ENCODE results near the gene LRRC55. TPM values are rescaled to one million over a fixed set of nuclear protein-coding genes. Genes with fewer than 3 reads are reported as not detected.

LRRC55 gene
- total RNA-seq, 1 experiment from 2014 or later = not detected

DNA sequence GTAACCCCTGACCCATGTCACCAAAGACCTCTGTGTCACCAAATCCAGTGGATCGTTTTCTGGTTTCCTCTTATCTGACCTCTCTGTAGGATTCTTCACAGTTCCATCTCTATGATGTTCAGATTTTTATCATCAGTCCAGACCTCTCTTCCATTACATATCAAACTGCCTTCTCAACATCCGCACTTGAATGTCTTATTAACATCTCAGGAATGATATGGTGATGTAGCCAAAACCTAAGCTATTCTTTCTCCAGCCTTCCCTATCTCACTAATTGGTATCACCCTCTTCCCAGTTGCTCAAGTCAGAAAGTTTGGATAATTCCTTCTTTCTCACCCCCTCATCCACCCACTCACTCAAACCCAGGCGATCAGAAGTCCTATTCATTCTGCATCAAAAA, 41.8 kb downstream of the LRRC55 start:
- Mint-ChIP-seq H3K9me3 (ENCODE audit: low read depth, unreplicated experiment) (no peaks in the 10 kb centered on the region), H3K4me1 (ENCODE audit: low read depth, unreplicated experiment) (no peaks in the 10 kb centered on the region), H3K27me3 (ENCODE audit: unreplicated experiment) (no peaks in the 10 kb centered on the region), H3K4me3 (ENCODE audit: low read depth, unreplicated experiment) (no peak overlapping the region), H3K36me3 (ENCODE audit: insufficient read depth, unreplicated experiment) (no peaks in the 10 kb centered on the region), H3K27ac (ENCODE audit: unreplicated experiment) (no peak overlapping the region)
- CTCF ChIA-PET = no interaction called here
- intact Hi-C loops (cut with micrococcal nuclease; ENCODE audit: unreplicated experiment) = no loop called here
- TF ChIP-seq CTCF (IDR thresholded peaks at IDR 0.05; ENCODE audit: unreplicated experiment) = no peak
- DNase-seq = no peak
- BruUV-seq (replicated peaks) = no TSS peak

DNA sequence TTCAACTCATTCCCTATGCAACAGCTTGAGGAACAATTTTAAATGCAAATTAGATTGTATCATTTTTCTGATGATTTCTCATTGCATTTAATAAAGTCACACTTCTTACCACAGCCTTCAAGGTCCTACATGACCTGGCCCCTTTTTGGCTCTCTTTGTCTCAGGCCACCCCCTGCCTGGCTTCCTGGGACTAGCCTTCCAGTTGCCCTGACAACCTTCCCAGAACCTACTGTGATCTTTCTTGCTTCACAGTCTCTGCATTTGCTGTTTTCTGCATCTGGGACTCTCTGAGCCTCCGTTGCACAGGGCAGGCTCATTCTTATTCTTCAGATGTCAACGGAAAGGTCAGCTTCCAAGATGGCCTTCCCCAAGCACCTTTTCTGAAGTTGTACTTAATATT, 42.4 kb downstream of the LRRC55 start:
- Mint-ChIP-seq H3K4me1 (ENCODE audit: low read depth, unreplicated experiment) (no peaks in the 10 kb centered on the region), H3K4me3 (ENCODE audit: low read depth, unreplicated experiment) (no peak overlapping the region), H3K9me3 (ENCODE audit: low read depth, unreplicated experiment) (no peaks in the 10 kb centered on the region), H3K36me3 (ENCODE audit: insufficient read depth, unreplicated experiment) (no peaks in the 10 kb centered on the region), H3K27me3 (ENCODE audit: unreplicated experiment) (no peaks in the 10 kb centered on the region), H3K27ac (ENCODE audit: unreplicated experiment) (no peak overlapping the region)
- CTCF ChIA-PET = interaction anchor here (0.9 to 1.4 kb wide), 3 partner anchors 16 to 75 kb away, joined by 3 to 5 read pairs (median 4); no protein-coding TSS in a partner anchor
- no peak for DNase-seq
- intact Hi-C loops (cut with micrococcal nuclease; ENCODE audit: unreplicated experiment) = no loop called here
- no TSS peak for BruUV-seq (replicated peaks)
- no peak for TF ChIP-seq CTCF (IDR thresholded peaks at IDR 0.05; ENCODE audit: unreplicated experiment)

DNA sequence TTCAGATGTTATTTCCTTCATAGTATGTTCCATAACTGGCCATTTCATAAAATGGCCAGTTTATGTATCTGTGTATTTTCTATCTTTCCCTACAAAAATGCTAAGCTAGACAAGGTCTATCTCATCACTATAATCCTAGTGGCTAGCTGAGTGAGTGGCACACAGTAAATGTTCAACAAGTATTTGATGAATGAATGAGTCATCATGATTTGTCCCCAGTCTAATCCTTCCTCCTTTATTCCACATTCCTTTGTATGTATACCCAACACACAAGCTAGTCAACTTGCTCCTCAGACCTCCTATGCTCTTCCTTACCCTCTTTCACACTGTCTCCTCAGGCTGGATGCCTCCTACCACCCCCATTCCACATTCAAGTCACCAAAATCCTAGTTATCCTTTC, 42.8 kb downstream of the LRRC55 start:
- no peak for TF ChIP-seq CTCF (IDR thresholded peaks at IDR 0.05; ENCODE audit: unreplicated experiment)
- intact Hi-C loops (cut with micrococcal nuclease; ENCODE audit: unreplicated experiment) = no loop called here
- H3K4me1 Mint-ChIP-seq (ENCODE audit: low read depth, unreplicated experiment) = no peaks in the 10 kb centered on the region
- H3K27me3 Mint-ChIP-seq (ENCODE audit: unreplicated experiment) = peaks cover 4% of the 10 kb centered on the region
- CTCF ChIA-PET = interaction anchor here (0.5 to 1.4 kb wide), 5 partner anchors 11 to 76 kb away, joined by 3 to 5 read pairs (median 4); no protein-coding TSS in a partner anchor
- no peaks in the 10 kb centered on the region for H3K9me3 Mint-ChIP-seq (ENCODE audit: low read depth, unreplicated experiment)
- BruUV-seq (replicated peaks) = no TSS peak
- H3K36me3 Mint-ChIP-seq (ENCODE audit: insufficient read depth, unreplicated experiment) = no peaks in the 10 kb centered on the region
- H3K4me3 Mint-ChIP-seq (ENCODE audit: low read depth, unreplicated experiment) = no peak overlapping the region
- H3K27ac Mint-ChIP-seq (ENCODE audit: unreplicated experiment) = no peak overlapping the region
- no peak for DNase-seq

GRCh38 chr11:57228600-57228999, 46.8 kb downstream of the LRRC55 start:
- peaks cover 7% of the 10 kb centered on the region for H3K4me1 Mint-ChIP-seq (ENCODE audit: low read depth, unreplicated experiment)
- TF ChIP-seq CTCF (IDR thresholded peaks at IDR 0.05; ENCODE audit: unreplicated experiment) = no peak
- CTCF ChIA-PET = no interaction called here

More at GRCh38 chr11:57228600-57228999, 46.8 kb downstream of the LRRC55 start:
- Mint-ChIP-seq H3K27ac (ENCODE audit: unreplicated experiment) (no peak overlapping the region), H3K27me3 (ENCODE audit: unreplicated experiment) (peaks cover 45% of the 10 kb centered on the region), H3K36me3 (ENCODE audit: insufficient read depth, unreplicated experiment) (no peaks in the 10 kb centered on the region), H3K9me3 (ENCODE audit: low read depth, unreplicated experiment) (no peaks in the 10 kb centered on the region), H3K4me3 (ENCODE audit: low read depth, unreplicated experiment) (no peak overlapping the region)
- no TSS peak for BruUV-seq (replicated peaks)
- intact Hi-C loops (cut with micrococcal nuclease; ENCODE audit: unreplicated experiment) = no loop called here
- no peak for DNase-seq

Measured in Calu3 (cell line).